K562 (cell line): Measurements from ENCODE around the gene MCAT.
A peak's percentile ranks its signal among the peaks of the same experiment; 100 is the strongest.
"Not testable (repeated sequence)": the region's sequence is repeated elsewhere in the genome, so short reads cannot be mapped to it uniquely, and the experiment has no call there.

Experiments
- DIDO1 ChIP-seq: fragments of 450-650 bp; IDR thresholded peaks from 2 replicates; pipeline ENCODE4 v1.6.1; 2016; ENCODE audit warnings: low read depth, missing biosample characterization, missing genetic modification characterization
- EZH2 ChIP-seq: IDR thresholded peaks from 2 replicates; pipeline ENCODE4 v1.6.1; 2012; ENCODE audit warnings: low read depth, mild to moderate bottlenecking, inconsistent platforms, low read length, borderline replicate concordance
- KAT2B ChIP-seq: IDR thresholded peaks from one replicate; pipeline ENCODE4 v1.6.1; 2012; ENCODE audit warnings: low read depth, mild to moderate bottlenecking, control low read depth, inconsistent platforms, low read length, moderate library complexity
- KLF1 ChIP-seq: fragments of 450-650 bp; IDR thresholded peaks from 2 replicates; pipeline ENCODE4 v1.6.1; 2016; ENCODE audit warnings: missing genetic modification characterization, missing compliant biosample characterization
- NFE2 ChIP-seq: IDR thresholded peaks from 2 replicates; pipeline ENCODE4 v1.6.1; 2014; ENCODE audit warnings: antibody characterized with exemption, low read depth
- SIN3A ChIP-seq, 2 experiments: fragments of 150-350 bp in 1 of 2; IDR thresholded peaks; 2 replicates each; pipeline ENCODE4 v1.6.1; 2011 to 2016; ENCODE audit warnings: borderline replicate concordance in 2 of 2, low read depth in 2 of 2, low read length in 2 of 2, mild to moderate bottlenecking in 2 of 2, moderate library complexity in 2 of 2; ENCODE audit not compliant: control insufficient read depth in 1 of 2
- SMAD3 ChIP-seq: fragments of 450-650 bp; formaldehyde crosslinking; conservative IDR thresholded peaks from 2 replicates; pipeline ENCODE4 v1.4.0; 2020; ENCODE audit warnings: mild to moderate bottlenecking
- SRF ChIP-seq, 2 experiments: fragments of 250-450, 450-650 bp in 1 of 2; sonication (Bioruptor Pico) in 1 of 2; sonication (generic) in 1 of 2; formaldehyde crosslinking; IDR thresholded peaks; 2 replicates each; pipeline versions ENCODE4 v1.5.0 to v1.5.1; 2020 to 2022; ENCODE audit warnings: mild to moderate bottlenecking in 1 of 2, missing genetic modification reagents in 1 of 2
- STAG1 ChIP-seq: sonication (generic); formaldehyde crosslinking; IDR thresholded peaks from 2 replicates; pipeline ENCODE4 v1.5.0; 2020; ENCODE audit warnings: missing genetic modification reagents, borderline replicate concordance
- ZFP36 ChIP-seq: fragments of 150-350 bp; IDR thresholded peaks from 2 replicates; pipeline ENCODE4 v1.6.1; 2018; ENCODE audit warnings: low read length, low read depth; ENCODE audit not compliant: partially characterized antibody
- ZNF695 ChIP-seq: fragments of 450-650 bp; formaldehyde crosslinking; IDR thresholded peaks from 2 replicates; pipeline ENCODE4 v1.4.0; 2020; ENCODE audit warnings: mild to moderate bottlenecking, moderate library complexity
- TF ChIP-seq, protein P1 (sequence below): sonication (generic); formaldehyde crosslinking; IDR thresholded peaks from 2 replicates; pipeline ENCODE4 v1.8.1; 2022; ENCODE audit warnings: missing genetic modification reagents
- TF ChIP-seq, protein P2 (sequence below), 3 experiments: IDR thresholded peaks in 2 of 3; conservative IDR thresholded peaks in 1 of 3; 2 replicates each; pipeline ENCODE4 v1.5.1; 2011 to 2012; ENCODE audit warnings: low read length in 3 of 3, mild to moderate bottlenecking in 3 of 3, control low read depth in 2 of 3, improper control_type of control experiment in 1 of 3, inconsistent platforms in 1 of 3, low read depth in 1 of 3, mixed read lengths in 1 of 3, moderate library complexity in 1 of 3; ENCODE audit not compliant: insufficient read depth in 2 of 3

DNA sequence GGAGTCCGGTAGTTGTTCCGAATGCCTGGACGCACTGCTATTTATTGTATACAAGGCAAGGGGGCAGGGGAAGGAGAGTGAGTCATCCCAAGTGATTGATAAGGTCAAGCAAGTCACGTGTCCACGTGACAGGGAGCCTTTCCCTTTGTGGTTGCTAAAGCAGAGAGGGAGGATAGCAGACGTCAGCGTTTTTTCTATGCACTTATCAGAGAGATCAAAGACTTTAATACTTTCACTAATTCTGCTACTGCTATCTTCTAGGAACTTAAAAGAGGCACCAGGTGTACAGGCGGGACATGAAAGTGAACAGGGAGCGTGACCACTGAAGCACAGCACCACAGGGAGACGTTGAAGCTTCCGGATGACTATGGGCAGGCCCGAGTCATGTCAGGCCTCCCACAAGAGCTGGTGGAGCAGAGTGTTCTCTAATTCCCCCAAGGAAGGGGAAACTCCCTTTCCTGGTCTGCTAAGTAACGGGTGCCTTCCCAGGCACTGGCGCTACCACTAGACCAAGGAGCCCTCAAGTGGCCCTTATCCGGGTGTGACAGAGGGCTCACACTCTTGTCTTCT is 39.1 kb downstream of the MCAT start:
- TF ChIP-seq KAT2B; SRF (CRISPR knock-in tag; IDR thresholded peaks at IDR 0.05); ZNF695 (CRISPR knock-in tag); DIDO1 (tag); STAG1 (CRISPR knock-in tag); EZH2; ZFP36; KLF1 (tag); SIN3A (IDR thresholded peaks at IDR 0.05; ENCODE audit: borderline replicate concordance in 2 of 2, control insufficient read depth in 1 of 2, low read depth in 2 of 2, low read length in 2 of 2); SMAD3 (CRISPR knock-in tag): not testable (repeated sequence)
- peak; percentile 56; the same call in 1 of the 2 replicates for TF ChIP-seq NFE2
- TF ChIP-seq, protein P1, sequence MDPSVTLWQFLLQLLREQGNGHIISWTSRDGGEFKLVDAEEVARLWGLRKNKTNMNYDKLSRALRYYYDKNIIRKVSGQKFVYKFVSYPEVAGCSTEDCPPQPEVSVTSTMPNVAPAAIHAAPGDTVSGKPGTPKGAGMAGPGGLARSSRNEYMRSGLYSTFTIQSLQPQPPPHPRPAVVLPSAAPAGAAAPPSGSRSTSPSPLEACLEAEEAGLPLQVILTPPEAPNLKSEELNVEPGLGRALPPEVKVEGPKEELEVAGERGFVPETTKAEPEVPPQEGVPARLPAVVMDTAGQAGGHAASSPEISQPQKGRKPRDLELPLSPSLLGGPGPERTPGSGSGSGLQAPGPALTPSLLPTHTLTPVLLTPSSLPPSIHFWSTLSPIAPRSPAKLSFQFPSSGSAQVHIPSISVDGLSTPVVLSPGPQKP, result not testable (repeated sequence)
- TF ChIP-seq, protein P2, sequence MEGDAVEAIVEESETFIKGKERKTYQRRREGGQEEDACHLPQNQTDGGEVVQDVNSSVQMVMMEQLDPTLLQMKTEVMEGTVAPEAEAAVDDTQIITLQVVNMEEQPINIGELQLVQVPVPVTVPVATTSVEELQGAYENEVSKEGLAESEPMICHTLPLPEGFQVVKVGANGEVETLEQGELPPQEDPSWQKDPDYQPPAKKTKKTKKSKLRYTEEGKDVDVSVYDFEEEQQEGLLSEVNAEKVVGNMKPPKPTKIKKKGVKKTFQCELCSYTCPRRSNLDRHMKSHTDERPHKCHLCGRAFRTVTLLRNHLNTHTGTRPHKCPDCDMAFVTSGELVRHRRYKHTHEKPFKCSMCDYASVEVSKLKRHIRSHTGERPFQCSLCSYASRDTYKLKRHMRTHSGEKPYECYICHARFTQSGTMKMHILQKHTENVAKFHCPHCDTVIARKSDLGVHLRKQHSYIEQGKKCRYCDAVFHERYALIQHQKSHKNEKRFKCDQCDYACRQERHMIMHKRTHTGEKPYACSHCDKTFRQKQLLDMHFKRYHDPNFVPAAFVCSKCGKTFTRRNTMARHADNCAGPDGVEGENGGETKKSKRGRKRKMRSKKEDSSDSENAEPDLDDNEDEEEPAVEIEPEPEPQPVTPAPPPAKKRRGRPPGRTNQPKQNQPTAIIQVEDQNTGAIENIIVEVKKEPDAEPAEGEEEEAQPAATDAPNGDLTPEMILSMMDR (IDR thresholded peaks at IDR 0.05 in 2 of 3, conservative IDR thresholded peaks at IDR 0.05 in 1 of 3; ENCODE audit: insufficient read depth in 2 of 3, low read depth in 1 of 3, low read length in 3 of 3), result not testable (repeated sequence)
